Iris pigment epithelial cell (primary cell): Measurements from ENCODE around the gene OR1N1.
"Not testable (repeated sequence)": the region's sequence is repeated elsewhere in the genome, so short reads cannot be mapped to it uniquely, and the experiment has no call there.

ENCODE experiments used
- DNase-seq: peaks from one replicate; pipeline ENCODE4 v3.0.0-alpha.2; 2011; ENCODE audit warnings: low read depth

The OR1N1 gene, protein sequence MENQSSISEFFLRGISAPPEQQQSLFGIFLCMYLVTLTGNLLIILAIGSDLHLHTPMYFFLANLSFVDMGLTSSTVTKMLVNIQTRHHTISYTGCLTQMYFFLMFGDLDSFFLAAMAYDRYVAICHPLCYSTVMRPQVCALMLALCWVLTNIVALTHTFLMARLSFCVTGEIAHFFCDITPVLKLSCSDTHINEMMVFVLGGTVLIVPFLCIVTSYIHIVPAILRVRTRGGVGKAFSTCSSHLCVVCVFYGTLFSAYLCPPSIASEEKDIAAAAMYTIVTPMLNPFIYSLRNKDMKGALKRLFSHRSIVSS

DNA sequence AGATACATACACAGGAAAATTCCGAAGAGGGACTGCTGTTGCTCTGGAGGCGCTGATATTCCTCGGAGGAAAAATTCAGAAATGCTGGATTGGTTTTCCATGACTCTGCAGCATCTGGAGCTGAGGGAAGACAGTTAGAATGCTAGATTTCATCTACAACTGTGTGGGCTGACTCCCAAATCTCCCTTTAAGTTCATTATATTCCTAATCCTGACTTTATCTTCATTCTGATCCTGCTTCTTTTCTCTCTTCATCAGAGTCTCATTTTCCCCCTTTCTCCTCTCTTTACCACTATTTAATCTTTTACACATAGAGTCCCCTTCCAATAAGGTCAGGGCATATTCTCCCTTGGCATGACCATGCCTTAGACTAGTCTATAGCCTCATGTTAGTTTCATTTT lies at the start of gene OR1N1:
Gene OR1N1 (minus strand): TSS at position 101 of the 400 bp plus-strand sequence. CDS start 0 bp downstream, at position 101.
- DNase-seq = no peak

DNA sequence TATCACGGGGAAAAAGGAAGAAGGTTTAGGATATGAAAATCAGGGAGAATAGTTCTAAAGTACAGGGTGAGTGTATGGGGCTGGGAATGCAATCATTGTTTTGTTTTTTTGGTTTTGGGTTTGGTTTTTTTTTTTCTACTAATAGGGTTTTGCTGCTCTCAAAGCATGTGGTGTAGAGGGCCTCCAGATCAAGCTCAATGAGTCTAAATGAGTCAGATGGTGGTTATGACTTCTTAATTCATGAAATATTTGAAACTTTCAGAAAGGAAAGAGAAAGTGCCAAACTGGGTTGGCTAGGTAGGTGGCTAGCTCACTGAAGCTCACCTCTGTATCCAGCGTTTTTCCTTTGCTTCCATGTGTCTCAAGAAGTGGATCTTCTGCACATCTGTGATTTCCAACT lies 45.4 kb upstream of the OR1N1 start:
- DNase-seq = no peak

DNA sequence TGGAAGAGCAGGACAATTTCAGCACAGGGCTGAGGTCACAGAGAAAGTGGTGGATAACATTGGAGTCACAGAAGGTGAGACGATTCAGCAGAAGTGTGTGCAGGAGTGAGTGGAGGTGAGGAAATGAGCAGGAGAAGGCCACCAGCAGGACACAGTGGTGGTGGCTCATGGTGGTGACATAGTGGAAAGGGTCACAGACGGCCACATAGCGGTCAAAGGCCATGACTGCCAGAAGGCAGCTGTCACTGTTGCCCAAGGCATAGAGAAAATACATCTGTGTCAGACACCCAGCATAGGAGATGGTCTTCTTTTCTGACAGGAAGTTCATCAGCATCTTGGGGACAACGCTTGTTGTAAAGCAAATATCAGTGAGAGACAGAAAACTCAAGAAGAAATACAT lies 40.8 kb upstream of the OR1N1 start:
- no peak for DNase-seq

DNA sequence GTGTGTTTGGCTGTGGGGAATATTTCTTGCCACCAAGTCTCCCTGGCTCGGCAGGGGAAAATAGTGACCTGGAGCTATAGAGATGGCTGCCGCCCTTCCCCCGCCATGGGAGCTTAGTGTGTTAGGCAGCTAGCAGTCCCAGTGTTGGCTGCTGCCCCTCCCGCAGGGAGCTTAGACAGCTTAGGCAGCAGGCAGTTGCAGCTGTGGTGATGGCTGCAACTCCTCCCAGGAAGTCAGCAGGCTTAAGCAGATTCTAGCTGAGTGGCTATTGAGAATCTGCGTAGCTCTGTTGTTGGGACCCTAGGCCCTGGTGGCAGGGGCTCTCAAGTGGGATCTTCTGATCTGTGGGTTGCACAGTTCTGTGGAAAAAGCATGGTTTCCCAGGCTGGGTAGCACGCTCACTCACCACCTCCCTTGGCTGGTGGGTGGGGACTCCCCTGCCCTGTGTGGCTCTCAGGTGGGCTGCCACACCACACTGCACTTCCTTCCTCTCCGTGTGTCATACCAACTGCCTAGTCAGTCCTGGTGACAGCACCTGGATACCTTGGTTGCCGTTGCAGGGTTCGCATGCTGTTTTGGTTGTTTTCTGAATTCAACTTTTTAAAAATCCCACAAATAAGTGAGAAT lies 35.2 kb upstream of the OR1N1 start:
- no peak for DNase-seq

DNA sequence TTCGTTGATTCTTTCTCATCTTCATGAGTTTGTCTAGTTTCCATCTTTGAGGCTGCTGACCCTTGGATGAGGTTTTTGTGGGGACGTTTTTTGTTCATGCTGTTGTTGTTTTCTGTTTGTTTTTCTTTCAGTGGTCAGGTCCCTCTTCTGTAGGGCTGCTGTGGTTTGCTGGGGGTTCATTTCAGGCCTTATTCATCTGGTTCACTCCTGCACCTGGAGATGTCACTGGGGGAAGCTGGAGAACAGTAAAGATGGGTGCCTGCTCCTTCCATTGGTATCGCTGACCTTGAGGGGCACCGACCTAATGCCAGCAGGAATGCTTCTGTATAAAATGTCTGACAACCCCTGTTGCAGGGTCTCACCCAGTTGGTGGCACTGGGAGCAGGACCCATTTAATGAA lies 34.4 kb upstream of the OR1N1 start:
- no peak for DNase-seq

DNA sequence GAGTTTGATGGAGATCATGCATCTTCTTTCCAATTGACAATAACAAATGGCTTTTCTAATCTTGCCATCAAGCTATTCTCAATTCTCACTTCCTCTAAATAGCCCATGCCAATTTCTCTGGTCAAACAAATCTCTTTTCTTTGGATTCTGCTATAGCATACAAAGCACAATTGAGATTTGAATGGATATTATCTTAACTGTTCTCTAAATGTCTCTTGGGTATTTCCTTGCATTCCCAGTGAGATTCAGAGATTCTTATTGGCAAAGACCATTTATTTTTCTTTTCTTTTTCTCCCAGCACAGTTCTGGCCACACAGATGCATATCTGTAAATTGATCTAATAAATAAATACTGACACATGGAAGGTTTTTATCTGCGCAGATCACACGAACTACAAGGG lies 25.7 kb upstream of the OR1N1 start, which contains the start of gene OR1N2:
Gene OR1N2 (plus strand): TSS at position 301 of the 400 bp plus-strand sequence. CDS start 100 bp downstream, outside the sequence.
- DNase-seq = no peak

DNA sequence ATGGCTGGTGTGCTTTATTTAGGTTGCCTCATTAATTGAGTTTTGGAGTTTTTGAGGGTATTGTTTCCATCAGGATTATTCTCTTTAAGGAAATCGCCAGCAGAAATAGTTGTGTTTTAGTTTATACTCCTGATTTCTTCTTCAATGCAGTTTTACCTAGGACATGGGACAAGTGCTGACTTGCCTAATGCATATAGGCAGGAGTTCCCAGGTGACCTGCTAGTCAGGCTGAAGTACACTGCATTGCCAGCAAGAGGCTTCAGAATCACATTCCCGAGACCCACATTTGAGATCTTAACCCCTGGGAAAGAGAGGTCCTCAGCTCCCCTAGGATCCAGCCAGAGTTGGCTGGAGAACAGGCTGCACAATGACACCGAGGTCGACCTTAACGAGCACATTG lies 24.3 kb upstream of the OR1N1 start:
- DNase-seq = no peak

DNA sequence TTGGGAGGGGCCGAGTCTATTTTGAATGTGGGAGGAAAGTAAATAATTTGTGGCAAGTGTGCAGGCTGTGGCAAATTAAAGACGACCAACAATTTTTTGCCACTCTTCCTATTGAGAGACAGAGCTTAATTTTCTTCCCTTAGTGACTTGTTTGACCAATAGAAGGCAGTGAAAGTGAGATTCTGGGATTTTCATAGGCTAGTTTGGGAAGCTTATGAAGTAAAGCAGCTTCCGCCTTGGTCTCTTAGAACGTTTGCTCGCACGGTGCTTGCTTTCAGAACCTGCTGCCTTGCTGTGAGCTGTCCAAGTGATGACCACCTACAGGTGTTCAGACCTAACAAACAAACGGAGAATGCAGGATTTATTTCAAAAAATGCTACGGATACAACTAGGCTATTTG lies 19.1 kb upstream of the OR1N1 start:
- DNase-seq = no peak

DNA sequence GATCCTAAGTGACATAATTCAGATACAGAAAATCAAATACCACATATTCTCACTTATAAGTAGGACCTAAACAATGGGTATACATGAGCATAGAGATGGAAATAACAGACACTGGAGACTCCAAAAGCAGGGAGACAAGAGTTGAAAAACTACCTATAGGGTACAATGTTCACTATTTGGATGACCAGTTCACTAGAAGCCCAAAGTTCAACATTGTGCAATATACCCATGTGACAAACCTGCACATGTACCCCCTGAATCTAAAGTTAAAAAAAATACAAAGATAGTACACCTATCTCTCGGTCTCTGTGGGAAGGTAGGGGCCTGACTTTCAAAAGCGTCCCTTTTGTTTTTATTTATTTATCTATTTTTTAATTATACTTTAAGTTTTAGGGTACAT lies 11.7 kb upstream of the OR1N1 start:
- no peak for DNase-seq

DNA sequence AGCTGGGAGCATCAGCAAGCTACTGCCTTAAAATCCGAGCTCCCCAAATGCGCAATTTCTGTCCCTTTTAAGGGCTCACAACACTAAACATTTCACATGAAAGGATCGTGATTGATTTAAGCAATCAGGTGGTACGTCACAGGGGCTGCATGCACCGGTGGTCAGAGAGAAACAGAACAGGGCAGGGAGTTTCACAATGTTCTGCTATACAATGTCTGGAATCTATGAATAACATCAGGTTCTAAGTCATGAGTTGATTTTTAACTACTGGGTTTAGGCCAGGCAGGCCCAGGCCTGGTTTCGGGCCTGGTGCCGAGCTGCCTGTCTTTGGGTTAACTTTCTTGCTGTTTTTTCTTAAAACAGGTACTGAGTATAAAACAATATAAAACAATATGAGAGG lies 10.0 kb upstream of the OR1N1 start:
- not testable (repeated sequence) for DNase-seq

DNA sequence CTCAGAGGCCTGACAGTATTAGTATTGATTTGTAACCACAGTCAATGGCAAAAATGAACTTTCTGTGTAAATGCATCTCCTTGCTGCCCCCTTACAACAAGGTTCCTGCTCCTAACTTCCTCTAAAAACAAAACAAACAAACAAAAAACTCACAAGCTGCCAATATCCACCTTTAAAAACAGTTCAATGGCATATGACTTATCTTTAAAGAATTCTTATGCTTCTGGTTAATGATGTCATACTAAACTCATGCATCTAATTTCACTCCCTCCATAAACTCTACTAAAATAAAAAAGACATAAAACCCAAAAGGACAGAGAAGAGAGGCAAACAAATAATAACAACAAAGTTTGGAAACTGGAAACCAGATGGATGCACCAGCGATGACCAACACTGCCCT lies 9.0 kb upstream of the OR1N1 start:
- peak; percentile 3 for DNase-seq

DNA sequence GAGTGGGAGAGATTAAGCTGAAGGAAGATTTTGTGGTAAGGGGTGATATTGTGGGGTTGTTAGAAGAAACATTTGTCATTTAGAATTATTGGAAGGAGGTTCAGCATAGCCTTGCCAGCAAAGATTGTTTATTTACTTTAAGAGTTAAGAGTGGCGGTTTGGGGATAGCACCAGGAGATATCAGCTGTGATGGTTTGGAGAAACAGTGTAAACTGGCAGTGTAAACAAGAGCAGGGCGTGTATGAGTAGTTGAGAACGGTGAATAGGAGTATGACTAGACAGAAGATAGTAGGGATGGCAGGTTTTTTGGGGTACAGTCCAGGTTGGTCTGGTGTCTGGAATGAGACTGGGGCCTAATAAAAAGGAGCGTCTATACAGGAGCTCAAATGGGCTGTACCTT lies 4.1 kb upstream of the OR1N1 start:
- DNase-seq = not testable (repeated sequence)

DNA sequence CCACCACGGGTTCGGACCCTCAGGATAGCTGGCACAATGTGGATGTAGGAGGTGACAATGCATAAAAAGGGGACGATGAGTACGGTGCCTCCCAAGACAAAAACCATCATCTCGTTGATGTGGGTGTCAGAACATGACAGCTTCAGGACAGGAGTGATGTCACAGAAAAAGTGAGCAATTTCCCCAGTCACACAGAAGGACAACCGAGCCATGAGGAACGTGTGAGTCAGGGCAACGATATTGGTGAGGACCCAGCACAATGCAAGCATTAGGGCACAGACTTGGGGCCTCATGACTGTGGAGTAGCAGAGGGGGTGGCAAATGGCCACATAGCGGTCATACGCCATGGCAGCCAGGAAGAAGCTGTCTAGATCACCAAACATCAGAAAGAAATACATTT lies 491 bp downstream of the OR1N1 start:
- DNase-seq = no peak

DNA sequence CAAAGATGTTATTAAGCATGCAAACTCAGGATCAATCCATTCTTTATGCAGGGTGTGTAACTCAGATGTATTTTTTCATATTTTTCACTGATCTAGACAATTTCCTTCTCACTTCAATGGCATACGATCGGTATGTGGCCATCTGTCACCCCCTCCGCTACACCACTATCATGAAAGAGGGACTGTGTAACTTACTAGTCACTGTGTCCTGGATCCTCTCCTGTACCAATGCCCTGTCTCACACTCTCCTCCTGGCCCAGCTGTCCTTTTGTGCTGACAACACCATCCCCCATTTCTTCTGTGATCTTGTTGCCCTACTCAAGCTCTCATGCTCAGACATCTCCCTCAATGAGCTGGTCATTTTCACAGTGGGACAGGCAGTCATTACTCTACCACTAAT lies 7.7 kb downstream of the OR1N1 start:
- DNase-seq = no peak

DNA sequence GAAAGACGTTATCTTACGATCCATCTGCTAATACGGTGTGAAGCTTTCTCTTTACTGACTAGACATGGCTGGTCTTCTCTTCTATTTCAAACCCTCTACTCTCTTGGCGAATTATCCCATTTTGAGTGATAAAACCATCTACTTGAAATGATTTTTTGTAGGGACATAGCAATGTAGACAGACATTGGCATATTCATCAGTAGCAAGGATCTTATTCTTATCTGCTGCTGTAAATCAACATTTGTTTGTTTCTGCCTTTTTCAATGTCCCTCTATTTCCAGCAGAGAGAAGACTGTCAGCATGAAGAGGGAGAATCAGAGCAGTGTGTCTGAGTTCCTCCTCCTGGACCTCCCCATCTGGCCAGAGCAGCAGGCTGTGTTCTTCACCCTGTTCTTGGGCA lies 8.3 kb downstream of the OR1N1 start, which contains the start of gene OR1J4:
Gene OR1J4 (plus strand): TSS at position 301 of the 400 bp plus-strand sequence. CDS start 0 bp downstream, at position 301.
- DNase-seq = no peak

DNA sequence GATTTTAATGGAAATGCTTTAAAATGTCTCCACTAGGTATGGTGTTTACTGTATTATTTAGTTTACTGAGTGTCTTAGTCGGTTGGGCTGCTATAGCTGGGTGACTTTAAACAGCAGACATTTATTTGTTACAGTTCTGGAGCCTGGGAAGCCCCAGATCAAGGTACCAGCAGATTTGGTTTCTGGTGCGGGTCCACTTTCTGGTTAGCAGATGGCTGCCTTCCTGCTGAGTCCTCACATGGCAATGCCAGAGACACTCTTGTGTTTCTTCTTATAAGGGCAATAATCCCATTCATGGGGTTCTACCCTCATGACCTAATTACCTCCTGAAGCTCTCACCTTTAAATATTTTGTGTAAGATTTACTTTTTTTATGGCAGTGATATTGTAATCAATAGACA lies 8.9 kb downstream of the OR1N1 start:
- no peak for DNase-seq

DNA sequence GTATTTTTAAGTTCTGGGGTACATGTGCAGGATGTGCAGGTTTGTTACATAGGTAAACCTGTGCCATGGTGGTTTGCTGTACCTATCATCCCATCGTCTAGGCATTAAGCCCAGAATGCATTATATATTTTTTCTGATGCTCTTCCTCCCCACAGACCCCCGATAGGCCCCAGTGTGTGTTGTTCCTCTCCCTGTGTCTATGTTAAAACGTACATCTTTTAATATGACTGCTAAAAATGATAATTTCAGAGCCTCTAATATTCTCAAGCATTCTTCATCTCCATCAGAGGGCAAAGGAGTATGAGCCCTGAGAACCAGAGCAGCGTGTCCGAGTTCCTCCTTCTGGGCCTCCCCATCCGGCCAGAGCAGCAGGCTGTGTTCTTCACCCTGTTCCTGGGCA lies 16.6 kb downstream of the OR1N1 start, which contains the start of gene OR1J2:
Gene OR1J2 (plus strand): TSS at position 301 of the 400 bp plus-strand sequence. CDS start 0 bp downstream, at position 301.
- no peak for DNase-seq

DNA sequence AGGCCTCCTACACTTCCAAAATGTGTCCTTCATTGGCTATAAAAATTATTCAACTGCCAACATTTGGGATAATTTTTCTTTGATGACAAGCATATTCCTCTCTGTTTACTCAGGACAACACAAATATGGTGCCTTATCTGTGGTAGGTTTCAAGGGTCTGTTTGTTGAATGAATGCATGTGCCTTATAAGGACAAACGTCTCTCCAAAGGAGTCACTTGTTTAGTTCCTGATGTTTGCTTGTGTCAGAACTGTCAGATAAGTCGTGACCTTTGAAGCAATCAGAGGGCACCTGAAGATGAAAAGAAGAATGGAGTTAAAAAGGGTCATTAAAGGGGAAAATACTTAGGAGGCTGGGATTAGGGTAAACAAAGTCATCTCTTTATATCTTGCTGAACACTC lies 20.1 kb downstream of the OR1N1 start:
- DNase-seq = no peak

DNA sequence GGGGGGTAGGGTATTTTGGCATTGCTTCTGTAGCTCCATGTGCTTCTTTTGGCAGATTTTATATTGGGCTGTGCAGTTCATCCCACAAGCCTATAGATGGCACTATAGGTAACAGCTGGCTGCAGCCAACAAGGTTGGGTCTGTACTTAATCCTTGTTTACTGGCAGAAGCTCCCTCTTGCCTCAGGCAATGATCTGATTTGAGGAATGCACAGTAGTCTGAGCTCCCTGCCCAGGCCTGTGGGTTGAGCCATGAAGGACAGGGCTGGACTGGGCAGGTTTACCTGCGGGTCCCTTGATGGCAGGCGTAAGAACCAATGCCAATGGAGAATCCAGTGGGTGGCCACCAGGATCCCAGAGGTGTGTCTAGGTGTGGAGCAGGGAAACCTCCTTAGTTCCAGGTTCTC lies 28.2 kb downstream of the OR1N1 start:
- peak; percentile 63 for DNase-seq

DNA sequence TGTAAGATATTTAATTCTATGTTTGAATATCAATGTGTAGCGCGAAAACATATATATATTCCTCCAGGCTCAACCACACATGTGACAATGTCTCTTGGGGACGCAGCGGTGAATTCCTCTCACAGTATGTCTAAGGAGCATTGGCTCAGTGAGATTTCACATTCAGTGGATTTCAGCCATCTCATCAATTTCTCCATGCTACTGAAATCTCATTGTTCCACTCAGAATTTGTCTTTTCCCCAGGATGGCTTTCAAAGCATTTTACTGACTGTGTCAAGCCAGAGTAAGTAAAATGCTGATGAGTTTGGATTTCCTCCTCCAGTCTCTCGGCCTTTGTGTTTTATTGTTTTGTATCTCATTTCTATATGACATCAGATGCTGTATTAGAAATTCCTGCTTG lies 48.0 kb downstream of the OR1N1 start:
- DNase-seq = no peak

DNA sequence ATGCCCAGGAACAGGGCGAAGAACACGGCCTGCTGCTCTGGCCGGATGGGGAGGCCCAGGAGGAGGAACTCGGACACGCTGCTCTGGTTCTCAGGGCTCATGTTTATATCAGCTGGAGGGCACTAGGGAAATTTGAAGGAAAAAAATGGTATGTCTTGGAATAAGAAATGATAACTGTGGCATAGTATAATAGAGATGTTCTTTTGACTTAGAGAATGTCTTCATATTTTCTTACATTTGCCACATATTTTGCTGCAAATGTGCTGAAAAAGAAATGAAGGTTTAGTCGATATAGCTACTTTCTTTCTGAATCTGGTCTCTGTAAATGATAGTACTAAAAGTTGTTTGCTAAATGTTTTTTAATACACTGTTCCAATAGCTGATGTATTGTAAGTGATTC lies 49.3 kb downstream of the OR1N1 start, which contains the start of gene OR1J1:
Gene OR1J1 (minus strand): TSS at position 101 of the 400 bp plus-strand sequence. CDS start 0 bp downstream, at position 101.
- no peak for DNase-seq

DNA sequence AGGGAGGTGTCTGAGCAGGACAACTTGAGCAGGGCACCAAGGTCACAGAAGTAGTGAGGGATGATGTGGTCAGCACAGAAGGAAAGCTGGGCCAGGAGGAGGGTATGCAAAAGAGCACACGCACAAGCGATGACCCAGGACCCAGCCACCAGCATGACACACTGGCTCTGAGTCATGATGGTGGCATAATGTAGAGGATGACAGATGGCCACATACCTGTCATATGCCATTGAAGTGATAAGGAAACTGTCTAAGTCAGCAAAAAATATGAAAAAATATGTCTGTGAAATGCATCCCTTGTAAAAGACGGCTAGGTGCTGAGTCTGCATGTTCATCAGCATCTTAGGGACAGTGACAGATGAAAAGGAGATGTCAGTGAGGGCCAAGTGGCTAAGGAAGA lies 49.7 kb downstream of the OR1N1 start:
- DNase-seq = no peak
